HUES6 (cell line): Measurements from ENCODE around the gene FABP3.
"Not testable (repeated sequence)": the region's sequence is repeated elsewhere in the genome, so short reads cannot be mapped to it uniquely, and the experiment has no call there.

Source experiments
- H3K27ac ChIP-seq: 2 replicates; pipeline ENCODE4 v1.7.0; 2013; ENCODE audit warnings: low read depth, mild to moderate bottlenecking, low read length, inconsistent platforms
- H3K27me3 ChIP-seq: 2 replicates; pipeline ENCODE4 v1.6.1; 2013; ENCODE audit warnings: low read length; ENCODE audit not compliant: control insufficient read depth, insufficient read depth
- H3K36me3 ChIP-seq: 2 replicates; pipeline ENCODE4 v1.6.1; 2013; ENCODE audit warnings: low read length; ENCODE audit not compliant: control insufficient read depth, insufficient read depth
- H3K4me1 ChIP-seq: 2 replicates; pipeline ENCODE4 v1.6.1; 2013; ENCODE audit warnings: low read length; ENCODE audit not compliant: control insufficient read depth, insufficient read depth
- H3K4me3 ChIP-seq: 2 replicates; pipeline ENCODE4 v1.5.1; 2013; ENCODE audit warnings: low read depth, low read length
- H3K9ac ChIP-seq: one replicate; pipeline ENCODE4 v1.6.1; 2013; ENCODE audit warnings: mild to moderate bottlenecking, low read length
- H3K9me3 ChIP-seq: 2 replicates; pipeline ENCODE4 v1.6.1; 2013; ENCODE audit warnings: low read depth, low read length; ENCODE audit not compliant: control insufficient read depth, insufficient read depth

The FABP3 gene

GRCh38 chr1:31397360-31398095, 24.7 kb upstream of the FABP3 start:
- no peaks in the 10 kb centered on the region for H3K36me3 ChIP-seq
- no peak overlapping the region for H3K27ac ChIP-seq
- peaks cover 3% of the 10 kb centered on the region; the same call in 1 of the 2 replicates for H3K27me3 ChIP-seq
- no peak overlapping the region for H3K4me3 ChIP-seq
- H3K4me1 ChIP-seq = peaks cover 4% of the 10 kb centered on the region
- no peak overlapping the region for H3K9ac ChIP-seq
- H3K9me3 ChIP-seq = no peaks in the 10 kb centered on the region

DNA sequence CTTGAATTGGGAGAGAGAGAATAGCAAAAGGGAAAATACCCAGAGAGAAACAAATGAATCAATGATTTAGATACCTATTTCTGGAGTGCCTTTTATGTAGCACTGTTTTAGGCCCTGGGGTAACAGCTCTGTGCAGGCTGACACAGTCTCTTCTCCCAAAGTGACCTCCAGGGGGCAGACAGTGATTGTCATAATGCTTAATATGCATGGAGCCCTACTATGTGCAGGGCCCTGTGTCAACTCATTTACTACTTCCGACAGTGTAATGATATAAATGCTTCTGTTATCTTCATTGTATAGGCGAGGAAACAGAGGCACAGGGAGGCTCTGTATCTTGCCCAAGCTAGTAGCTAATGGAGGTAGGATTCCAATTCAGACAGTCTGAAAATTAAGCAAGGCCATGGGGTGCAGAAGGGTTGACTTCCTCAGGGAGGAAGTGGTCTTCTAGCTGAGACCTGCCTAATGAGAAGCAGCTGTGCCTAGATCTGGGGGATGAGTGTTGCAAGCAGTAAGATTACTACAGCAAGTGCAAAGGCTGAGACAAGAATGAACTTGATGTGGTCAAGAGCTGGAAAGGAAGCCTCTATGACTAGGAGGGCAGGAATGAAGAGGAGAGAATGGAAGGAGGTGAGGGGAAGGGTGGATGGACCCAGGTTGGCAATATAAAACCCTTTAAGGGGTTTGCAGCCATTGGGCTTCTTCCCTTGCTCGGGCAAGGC, 23.9 kb upstream of the FABP3 start:
- H3K9ac ChIP-seq = no peak overlapping the region
- H3K27ac ChIP-seq = no peak overlapping the region
- H3K4me1 ChIP-seq = peaks cover 4% of the 10 kb centered on the region
- no peaks in the 10 kb centered on the region for H3K9me3 ChIP-seq
- no peak overlapping the region for H3K4me3 ChIP-seq
- H3K27me3 ChIP-seq = peaks cover 3% of the 10 kb centered on the region; the same call in 1 of the 2 replicates
- H3K36me3 ChIP-seq = no peaks in the 10 kb centered on the region

GRCh38 chr1:31394584-31395193, 21.8 kb upstream of the FABP3 start:
- H3K27me3 ChIP-seq = peaks cover 3% of the 10 kb centered on the region; the same call in 1 of the 2 replicates
- peak overlapping the region; percentile 46 for H3K4me3 ChIP-seq
- H3K9me3 ChIP-seq = no peaks in the 10 kb centered on the region
- peaks cover 12% of the 10 kb centered on the region for H3K4me1 ChIP-seq
- peak overlapping the region; percentile 7 for H3K9ac ChIP-seq
- no peaks in the 10 kb centered on the region for H3K36me3 ChIP-seq
- H3K27ac ChIP-seq = no peak overlapping the region

DNA sequence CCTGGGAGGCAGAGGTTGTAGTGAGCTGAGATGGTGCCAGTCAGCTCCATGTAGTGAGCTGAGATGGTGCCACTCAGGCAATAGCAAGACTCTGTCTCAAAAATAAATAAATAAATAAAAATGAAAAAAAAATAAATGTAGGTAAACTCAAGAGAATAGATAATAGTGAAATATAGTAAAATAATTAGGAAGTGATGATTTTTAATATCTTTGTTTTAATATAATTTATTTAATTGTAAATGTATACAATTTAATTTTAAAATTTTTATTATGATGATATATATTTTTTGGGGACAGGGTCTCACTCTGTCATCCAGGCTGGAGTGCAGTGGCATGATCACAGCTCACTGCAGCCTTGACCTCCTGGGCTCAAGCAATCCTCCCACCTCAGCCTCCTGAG, 20.6 kb upstream of the FABP3 start:
- H3K27me3 ChIP-seq = peaks cover 3% of the 10 kb centered on the region; the same call in 1 of the 2 replicates
- H3K27ac ChIP-seq = no peak overlapping the region
- H3K36me3 ChIP-seq = no peaks in the 10 kb centered on the region
- no peak overlapping the region for H3K4me3 ChIP-seq
- H3K4me1 ChIP-seq = peaks cover 12% of the 10 kb centered on the region
- H3K9me3 ChIP-seq = no peaks in the 10 kb centered on the region
- no peak overlapping the region for H3K9ac ChIP-seq

DNA sequence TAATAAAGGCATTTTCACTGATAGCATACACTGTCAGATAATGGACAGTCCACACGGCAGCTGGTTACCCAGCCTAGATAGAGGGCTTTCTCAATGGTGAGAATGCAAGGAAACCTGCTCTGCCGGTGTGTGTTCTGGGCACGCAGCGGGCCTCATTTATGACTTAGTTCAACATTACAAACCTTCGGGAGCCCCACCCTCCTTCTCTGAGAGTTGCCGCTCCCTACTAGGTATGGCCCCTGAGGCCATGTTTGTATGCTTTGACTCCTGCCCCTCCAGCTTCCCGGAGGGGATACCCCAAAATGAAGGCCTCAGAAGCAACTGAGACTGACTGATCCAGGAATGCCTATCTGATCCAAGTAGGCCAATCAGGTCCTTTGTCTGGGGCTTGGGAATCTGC, 17.2 kb upstream of the FABP3 start:
- H3K4me3 ChIP-seq = no peak overlapping the region
- H3K9me3 ChIP-seq = no peaks in the 10 kb centered on the region
- H3K9ac ChIP-seq = no peak overlapping the region
- no peak overlapping the region for H3K27ac ChIP-seq
- no peaks in the 10 kb centered on the region for H3K27me3 ChIP-seq
- H3K4me1 ChIP-seq = peaks cover 12% of the 10 kb centered on the region
- no peaks in the 10 kb centered on the region for H3K36me3 ChIP-seq

DNA sequence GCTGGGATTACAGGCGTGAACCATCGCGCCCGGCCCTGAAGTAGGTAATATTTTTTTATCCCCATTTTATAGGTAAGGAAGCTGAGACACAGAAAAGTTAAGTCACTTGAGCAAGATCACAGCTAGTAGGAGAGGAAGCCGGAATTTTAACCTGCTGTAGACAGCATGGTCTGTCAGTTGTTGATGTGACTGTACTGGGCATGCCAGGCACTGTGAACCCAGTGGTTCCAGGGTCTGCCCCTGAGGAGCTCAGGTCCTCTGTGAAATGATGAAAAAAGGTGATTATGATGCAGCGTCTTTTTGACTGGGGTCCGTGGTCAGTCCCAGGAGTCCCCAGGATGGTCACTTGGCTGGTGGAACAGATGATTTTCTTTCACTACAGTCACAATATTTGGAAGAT, 16.7 kb upstream of the FABP3 start:
- peaks cover 12% of the 10 kb centered on the region for H3K4me1 ChIP-seq
- H3K27ac ChIP-seq = no peak overlapping the region
- no peaks in the 10 kb centered on the region for H3K27me3 ChIP-seq
- no peaks in the 10 kb centered on the region for H3K36me3 ChIP-seq
- no peaks in the 10 kb centered on the region for H3K9me3 ChIP-seq
- H3K4me3 ChIP-seq = no peak overlapping the region
- H3K9ac ChIP-seq = no peak overlapping the region

GRCh38 chr1:31387612-31388011, 14.7 kb upstream of the FABP3 start:
- Histone ChIP-seq H3K9ac (no peak overlapping the region), H3K9me3 (no peaks in the 10 kb centered on the region), H3K27me3 (no peaks in the 10 kb centered on the region; the same call in 1 of the 2 replicates), H3K4me3 (no peak overlapping the region), H3K27ac (no peak overlapping the region), H3K4me1 (peaks cover 8% of the 10 kb centered on the region), H3K36me3 (no peaks in the 10 kb centered on the region)

GRCh38 chr1:31386576-31387243, 13.8 kb upstream of the FABP3 start:
- not testable (repeated sequence) for H3K4me1 ChIP-seq, H3K4me3 ChIP-seq, H3K27me3 ChIP-seq, H3K9me3 ChIP-seq, H3K27ac ChIP-seq, H3K36me3 ChIP-seq, H3K9ac ChIP-seq

DNA sequence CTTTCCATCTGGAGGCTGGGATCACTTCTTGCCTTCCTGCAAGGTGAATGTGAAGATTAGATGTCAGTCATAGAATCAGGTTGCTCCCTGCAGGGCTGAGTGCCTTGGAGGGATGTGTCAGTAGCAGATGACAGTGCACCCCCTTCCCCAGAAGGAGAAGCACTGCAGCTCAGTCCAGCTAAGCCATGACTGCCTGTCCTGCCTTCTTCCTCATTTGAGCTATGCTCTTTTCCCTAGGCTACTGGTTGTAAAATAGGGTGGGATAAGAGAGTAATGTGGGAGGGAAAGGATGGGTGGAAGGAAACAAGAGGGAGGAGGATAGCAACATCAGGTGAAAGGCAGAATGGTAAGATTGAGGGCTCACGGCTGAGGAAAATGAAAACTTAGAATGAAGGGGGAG, 11.1 kb upstream of the FABP3 start:
- Histone ChIP-seq H3K4me3 (no peak overlapping the region), H3K36me3 (no peaks in the 10 kb centered on the region), H3K9ac (no peak overlapping the region), H3K9me3 (no peaks in the 10 kb centered on the region), H3K27ac (no peak overlapping the region), H3K4me1 (no peaks in the 10 kb centered on the region), H3K27me3 (no peaks in the 10 kb centered on the region; the same call in 1 of the 2 replicates)

GRCh38 chr1:31382379-31382989, 9.6 kb upstream of the FABP3 start:
- no peak overlapping the region for H3K9ac ChIP-seq
- H3K4me3 ChIP-seq = no peak overlapping the region
- H3K27ac ChIP-seq = no peak overlapping the region
- no peaks in the 10 kb centered on the region for H3K9me3 ChIP-seq
- no peaks in the 10 kb centered on the region for H3K4me1 ChIP-seq
- H3K27me3 ChIP-seq = no peaks in the 10 kb centered on the region; the same call in 1 of the 2 replicates
- H3K36me3 ChIP-seq = no peaks in the 10 kb centered on the region
